ENCODE results near the gene SLC22A12.

DNA sequence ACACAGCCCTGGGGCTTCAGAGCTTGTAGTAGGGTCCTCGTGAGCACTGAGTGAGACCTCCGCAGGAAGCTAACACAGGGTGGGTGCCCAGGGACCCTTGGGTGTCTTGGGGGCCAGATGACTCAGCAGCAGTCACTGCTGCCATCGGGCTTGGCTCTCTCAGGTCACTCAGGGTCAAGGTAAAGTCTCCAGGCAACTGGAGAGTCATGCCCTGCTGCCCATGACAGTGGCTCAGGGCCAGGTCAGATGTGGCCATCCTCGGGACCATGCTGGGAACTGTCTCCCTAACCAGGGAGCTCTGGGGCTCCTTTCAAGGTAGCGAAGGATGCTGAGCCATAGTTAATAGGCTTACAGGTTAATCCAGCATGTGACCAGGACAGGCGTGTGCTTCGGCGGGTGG is 44.4 kb upstream of the SLC22A12 start:
- TF ChIP-seq CTCF (IDR thresholded peaks at IDR 0.05; ENCODE audit: low read length) (no peak), EZH2phosphoT487 (IDR thresholded peaks at IDR 0.05; ENCODE audit: low read length) (no peak)

All from MM.1S (cell line).